A549 treated with CpdA at 1 μM for 4 hours (cell line): Measurements from ENCODE around the gene LY6G6F. TPM values are rescaled to one million over a fixed set of nuclear protein-coding genes. Genes with fewer than 3 reads are reported as not detected.

Experiments
- total RNA-seq: library from RNA; stranded (reverse); fragments of 200-300 nt; extraction: Qiagen RNA extraction; gene quantifications from 5 replicates; pipeline ENCODE4 v1.2.3, GENCODE V29; 2022; ENCODE audit warnings: low read depth

The LY6G6F gene
- total RNA-seq, 1 experiment from 2014 or later: not detected

Other genes with a start within 250 kb of the LY6G6F start
- gene MICB, start 208.7 kb upstream of the LY6G6F start, total RNA-seq: 6.6 to 8.6 TPM (median 7.7 TPM) in 5 replicates
- not detected in 5 replicates for gene MCCD1, start 177.9 kb upstream of the LY6G6F start, total RNA-seq
- 313 to 396 TPM (median 382 TPM) in 5 replicates for gene DDX39B, start 164.9 kb upstream of the LY6G6F start, total RNA-seq
- gene ATP6V1G2, start 160.3 kb upstream of the LY6G6F start, total RNA-seq: 0.57 to 0.77 TPM (median 0.63 TPM) in 5 replicates
- 9.5 to 12.2 TPM (median 10.6 TPM) in 5 replicates for gene NFKBIL1, start 159.3 kb upstream of the LY6G6F start, total RNA-seq
- 0.08 to 0.13 TPM (median 0.10 TPM) in 3 of 5 replicates, not detected in the others for gene LTA, start 134.6 kb upstream of the LY6G6F start, total RNA-seq
- gene TNF, start 131.3 kb upstream of the LY6G6F start, total RNA-seq: 0.06 to 0.13 TPM (median 0.07 TPM) in 3 of 5 replicates, not detected in the others
- gene LTB, start 124.4 kb upstream of the LY6G6F start, total RNA-seq: 0.27 to 0.39 TPM (median 0.35 TPM) in 5 replicates
- gene LST1, start 120.6 kb upstream of the LY6G6F start, total RNA-seq: 0.26 to 0.49 TPM (median 0.37 TPM) in 3 of 5 replicates, not detected in the others
- not detected in 5 replicates for gene NCR3, start 113.9 kb upstream of the LY6G6F start, total RNA-seq
- not detected in 5 replicates for gene AIF1, start 91.6 kb upstream of the LY6G6F start, total RNA-seq
- gene PRRC2A, start 86.2 kb upstream of the LY6G6F start, total RNA-seq: 70.6 to 97.9 TPM (median 90.8 TPM) in 5 replicates
- gene BAG6, start 54.2 kb upstream of the LY6G6F start, total RNA-seq: 115 to 151 TPM (median 145 TPM) in 5 replicates
- 1.8 to 4.8 TPM (median 3.2 TPM) in 5 replicates for gene APOM, start 51.0 kb upstream of the LY6G6F start, total RNA-seq
- gene C6orf47, start 46.1 kb upstream of the LY6G6F start, total RNA-seq: 10.5 to 13.0 TPM (median 12.2 TPM) in 5 replicates
- gene GPANK1, start 41.9 kb upstream of the LY6G6F start, total RNA-seq: 9.3 to 14.1 TPM (median 12.7 TPM) in 5 replicates
- gene CSNK2B, start 40.8 kb upstream of the LY6G6F start, total RNA-seq: 168 to 184 TPM (median 180 TPM) in 5 replicates
- 3.6 to 6.3 TPM (median 5.0 TPM) in 5 replicates for gene LY6G5B, start 36.9 kb upstream of the LY6G6F start, total RNA-seq
- 0.51 to 2.4 TPM (median 1.4 TPM) in 5 replicates for gene LY6G5C, start 25.8 kb upstream of the LY6G6F start, total RNA-seq
- gene ABHD16A, start 3.5 kb upstream of the LY6G6F start, total RNA-seq: 15.6 to 21.2 TPM (median 19.2 TPM) in 5 replicates
- not detected in 5 replicates for gene LY6G6D, start 8.5 kb downstream of the LY6G6F start, total RNA-seq
- 0.11 TPM in 1 of 5 replicates, not detected in the others for gene LY6G6C, start 14.9 kb downstream of the LY6G6F start, total RNA-seq
- not detected in 5 replicates for gene MPIG6B, start 16.5 kb downstream of the LY6G6F start, total RNA-seq
- 25.6 to 30.4 TPM (median 28.7 TPM) in 5 replicates for gene DDAH2, start 22.4 kb downstream of the LY6G6F start, total RNA-seq
- 495 to 530 TPM (median 516 TPM) in 5 replicates for gene CLIC1, start 29.7 kb downstream of the LY6G6F start, total RNA-seq
- 12.1 to 16.5 TPM (median 15.1 TPM) in 5 replicates for gene MSH5, start 33.1 kb downstream of the LY6G6F start, total RNA-seq
- gene SAPCD1, start 55.8 kb downstream of the LY6G6F start, total RNA-seq: 3.6 to 5.9 TPM (median 4.7 TPM) in 5 replicates
- 0.61 to 2.0 TPM (median 1.5 TPM) in 5 replicates for gene VWA7, start 70.5 kb downstream of the LY6G6F start, total RNA-seq
- gene VARS1, start 88.9 kb downstream of the LY6G6F start, total RNA-seq: 50.8 to 60.2 TPM (median 57.2 TPM) in 5 replicates
- gene LSM2, start 100.1 kb downstream of the LY6G6F start, total RNA-seq: 49.7 to 68.8 TPM (median 64.6 TPM) in 5 replicates
- 1.3 to 2.2 TPM (median 2.1 TPM) in 5 replicates for gene HSPA1L, start 108.4 kb downstream of the LY6G6F start, total RNA-seq
- 218 to 535 TPM (median 388 TPM) in 5 replicates for gene HSPA1A, start 108.7 kb downstream of the LY6G6F start, total RNA-seq
- gene HSPA1B, start 120.9 kb downstream of the LY6G6F start, total RNA-seq: 167 to 379 TPM (median 289 TPM) in 5 replicates
- 25.3 to 37.2 TPM (median 30.6 TPM) in 5 replicates for gene NEU1, start 156.0 kb downstream of the LY6G6F start, total RNA-seq
- gene SLC44A4, start 172.1 kb downstream of the LY6G6F start, total RNA-seq: 0.10 to 0.14 TPM (median 0.13 TPM) in 3 of 5 replicates, not detected in the others
- gene EHMT2, start 190.8 kb downstream of the LY6G6F start, total RNA-seq: 25.6 to 34.6 TPM (median 30.8 TPM) in 5 replicates
- 3.2 to 5.4 TPM (median 4.8 TPM) in 5 replicates for gene ZBTB12, start 195.2 kb downstream of the LY6G6F start, total RNA-seq
- 0.19 to 0.66 TPM (median 0.27 TPM) in 5 replicates for gene C2, start 220.9 kb downstream of the LY6G6F start, total RNA-seq
- 1.4 to 3.1 TPM (median 2.1 TPM) in 5 replicates for gene CFB, start 239.2 kb downstream of the LY6G6F start, total RNA-seq